GOT3 (cell line): ENCODE results near the gene KLHDC7B.
A peak's percentile ranks its signal among the peaks of the same experiment; 100 is the strongest.
"Not testable (repeated sequence)": the region's sequence is repeated elsewhere in the genome, so short reads cannot be mapped to it uniquely, and the experiment has no call there.

Experiments used
- DNase-seq: peaks from one replicate; lab custom pipeline; 2025; ENCODE audit warnings: mixed read lengths; lab: John Stamatoyannopoulos, UW

KLHDC7B gene

GRCh38 chr22:50517495-50518260, 28.0 kb upstream of the KLHDC7B start:
- DNase-seq, result no peak

GRCh38 chr22:50518606-50519005, 27.1 kb upstream of the KLHDC7B start:
- DNase-seq, result no peak

- no peak for DNase-seq
Measured at GRCh38 chr22:50519151-50519550, 26.5 kb upstream of the KLHDC7B start.

- not testable (repeated sequence) for DNase-seq
Measured at GRCh38 chr22:50520184-50520583, 25.5 kb upstream of the KLHDC7B start.

GRCh38 chr22:50520826-50521453, 24.8 kb upstream of the KLHDC7B start:
- no peak for DNase-seq

- DNase-seq, result no peak
Measured at GRCh38 chr22:50521710-50522109, 24.0 kb upstream of the KLHDC7B start.

- no peak for DNase-seq
Measured at GRCh38 chr22:50522208-50522805, 23.4 kb upstream of the KLHDC7B start.

GRCh38 chr22:50522806-50523438, 22.8 kb upstream of the KLHDC7B start:
- no peak for DNase-seq

GRCh38 chr22:50523458-50523805, 22.3 kb upstream of the KLHDC7B start:
- no peak for DNase-seq

- no peak for DNase-seq
Measured at GRCh38 chr22:50523806-50524675, 21.7 kb upstream of the KLHDC7B start.

- DNase-seq, result no peak
Measured at GRCh38 chr22:50524676-50525103, 21.0 kb upstream of the KLHDC7B start.

- DNase-seq, result peak; percentile 92
Measured at GRCh38 chr22:50525104-50525857, 20.4 kb upstream of the KLHDC7B start, which contains the start of gene SCO2. Gene SCO2 (minus strand): TSS chr22:50525598. CDS start chr22:50524411, 1,187 bp downstream.

GRCh38 chr22:50525858-50526107, 19.9 kb upstream of the KLHDC7B start:
- DNase-seq, result no peak

- DNase-seq, result peak; percentile 67
Measured at GRCh38 chr22:50526108-50526833, 19.4 kb upstream of the KLHDC7B start.

GRCh38 chr22:50526834-50527801, 18.6 kb upstream of the KLHDC7B start:
- no peak for DNase-seq

- DNase-seq, result no peak
Measured at GRCh38 chr22:50527921-50528681, 17.6 kb upstream of the KLHDC7B start.

- DNase-seq, result no peak
Measured at GRCh38 chr22:50528682-50529415, 16.9 kb upstream of the KLHDC7B start.

- no peak for DNase-seq
Measured at GRCh38 chr22:50529416-50529896, 16.2 kb upstream of the KLHDC7B start.
